ENCODE measurements around the gene SAP25.

The SAP25 gene

GRCh38 chr7:100573691-100574361 lies at the start of gene SAP25:
Gene SAP25, minus strand, starts transcription at chr7:100573900. Its CDS starts 158 bp downstream, at chr7:100573742.
- DNase-seq = no peak

- no peak for DNase-seq
Measured at GRCh38 chr7:100621554-100621953, 47.9 kb upstream of the SAP25 start.

GRCh38 chr7:100620804-100621203 lies 47.1 kb upstream of the SAP25 start:
- DNase-seq = no peak

- DNase-seq = no peak
Measured at GRCh38 chr7:100620239-100620638, 46.5 kb upstream of the SAP25 start.

GRCh38 chr7:100614308-100614861 lies 40.7 kb upstream of the SAP25 start:
- no peak for DNase-seq

GRCh38 chr7:100613412-100614175 lies 39.9 kb upstream of the SAP25 start:
- no peak for DNase-seq

- DNase-seq = peak; percentile 23
Measured at GRCh38 chr7:100612730-100613390, 39.2 kb upstream of the SAP25 start.

- DNase-seq = peak; percentile 100
Measured at GRCh38 chr7:100611983-100612729, 38.5 kb upstream of the SAP25 start, which contains the start of gene MOSPD3. Gene MOSPD3, plus strand, starts transcription at chr7:100612540. Its CDS starts 252 bp downstream, at chr7:100612792.

- DNase-seq = no peak
Measured at GRCh38 chr7:100609958-100610357, 36.3 kb upstream of the SAP25 start.

GRCh38 chr7:100607111-100607510 lies 33.4 kb upstream of the SAP25 start:
- no peak for DNase-seq

GRCh38 chr7:100606313-100606712 lies 32.6 kb upstream of the SAP25 start:
- DNase-seq = no peak

- DNase-seq = no peak
Measured at GRCh38 chr7:100604976-100605911, 31.5 kb upstream of the SAP25 start.

- peak; percentile 38 for DNase-seq
Measured at GRCh38 chr7:100604028-100604975, 30.6 kb upstream of the SAP25 start.

- DNase-seq = no peak
Measured at GRCh38 chr7:100603726-100604027, 30.0 kb upstream of the SAP25 start.

- no peak for DNase-seq
Measured at GRCh38 chr7:100602889-100603725, 29.4 kb upstream of the SAP25 start.

GRCh38 chr7:100600730-100601038 lies 27.0 kb upstream of the SAP25 start:
- no peak for DNase-seq

GRCh38 chr7:100599911-100600729 lies 26.4 kb upstream of the SAP25 start:
- DNase-seq = no peak

- no peak for DNase-seq
Measured at GRCh38 chr7:100598425-100598824, 24.7 kb upstream of the SAP25 start.

GRCh38 chr7:100595188-100595587 lies 21.5 kb upstream of the SAP25 start:
- DNase-seq = no peak

Measured in NCI-H1092 treated with DMSO at 0.1 percent for 48 hours (cell line).